ENCODE measurements around the gene PHAF1. TPM values are rescaled to one million over a fixed set of nuclear protein-coding genes. Genes with fewer than 3 reads are reported as not detected.

The PHAF1 gene
- total RNA-seq, 1 donor from 2014 or later, result 14.9 TPM

- peaks cover 11% of the 10 kb centered on the region for H3K36me3 Mint-ChIP-seq (ENCODE audit: low read depth)
- no peaks in the 10 kb centered on the region for H3K9me3 Mint-ChIP-seq (ENCODE audit: low read depth)
- peaks cover 21% of the 10 kb centered on the region for H3K4me1 Mint-ChIP-seq (ENCODE audit: low read depth)
- no peak for TF ChIP-seq CTCF (IDR thresholded peaks at IDR 0.05)
- H3K27me3 Mint-ChIP-seq (ENCODE audit: low read depth), result no peaks in the 10 kb centered on the region
- H3K4me3 Mint-ChIP-seq (ENCODE audit: unreplicated experiment), result peak overlapping the region; percentile 59
- H3K27ac Mint-ChIP-seq (ENCODE audit: unreplicated experiment), result peak overlapping the region; percentile 70
- DNase-seq (ENCODE audit: low spot score), result no peak
Observed at GRCh38 chr16:67149276-67150046, 39.7 kb downstream of the PHAF1 start.

- peak; percentile 61 for TF ChIP-seq CTCF (IDR thresholded peaks at IDR 0.05)
- Mint-ChIP-seq H3K27ac (ENCODE audit: unreplicated experiment) (peak overlapping the region; percentile 87), H3K36me3 (ENCODE audit: low read depth) (peaks cover 9% of the 10 kb centered on the region), H3K27me3 (ENCODE audit: low read depth) (no peaks in the 10 kb centered on the region), H3K9me3 (ENCODE audit: low read depth) (no peaks in the 10 kb centered on the region), H3K4me1 (ENCODE audit: low read depth) (peaks cover 23% of the 10 kb centered on the region), H3K4me3 (ENCODE audit: unreplicated experiment) (peak overlapping the region; percentile 78)
- DNase-seq (ENCODE audit: low spot score), result no peak
Observed at GRCh38 chr16:67150047-67150832, 40.5 kb downstream of the PHAF1 start.

GRCh38 chr16:67150833-67151396 is 41.2 kb downstream of the PHAF1 start, which contains the start of gene B3GNT9:
B3GNT9 (minus strand) TSS chr16:67150998; CDS start chr16:67150485, 513 bp downstream.
- DNase-seq (ENCODE audit: low spot score), result no peak
- H3K27me3 Mint-ChIP-seq (ENCODE audit: low read depth), result peaks cover 2% of the 10 kb centered on the region
- no peaks in the 10 kb centered on the region for H3K9me3 Mint-ChIP-seq (ENCODE audit: low read depth)
- peak within 1 kb of the TSS; percentile 78 for H3K4me3 Mint-ChIP-seq (ENCODE audit: unreplicated experiment)
- peak within 1 kb of the TSS; percentile 87 for H3K27ac Mint-ChIP-seq (ENCODE audit: unreplicated experiment)
- peaks cover 9% of the 10 kb centered on the region for H3K36me3 Mint-ChIP-seq (ENCODE audit: low read depth)
- peaks cover 24% of the 10 kb centered on the region for H3K4me1 Mint-ChIP-seq (ENCODE audit: low read depth)
- TF ChIP-seq CTCF (IDR thresholded peaks at IDR 0.05), result no peak

- Mint-ChIP-seq H3K4me3 (ENCODE audit: unreplicated experiment) (peak overlapping the region; percentile 78), H3K4me1 (ENCODE audit: low read depth) (peaks cover 24% of the 10 kb centered on the region), H3K9me3 (ENCODE audit: low read depth) (no peaks in the 10 kb centered on the region), H3K27ac (ENCODE audit: unreplicated experiment) (peak overlapping the region; percentile 87), H3K27me3 (ENCODE audit: low read depth) (peaks cover 8% of the 10 kb centered on the region), H3K36me3 (ENCODE audit: low read depth) (peaks cover 9% of the 10 kb centered on the region)
- TF ChIP-seq CTCF (IDR thresholded peaks at IDR 0.05), result no peak
- no peak for DNase-seq (ENCODE audit: low spot score)
Observed at GRCh38 chr16:67151431-67152097, 41.8 kb downstream of the PHAF1 start.

Data from chondrocyte (in vitro differentiated cells).